OCI-LY1 (cell line): ENCODE results near the gene CAMTA2.

ENCODE experiments used
- H2AFZ ChIP-seq: fragments of 200-600 bp; sonication (generic), shearing (Covaris generic); 2 replicates; pipeline ENCODE4 v1.6.0; 2014; ENCODE audit warnings: antibody characterized with exemption, mild to moderate bottlenecking, low read length
- H3F3A ChIP-seq: fragments of 200-600 bp; sonication (generic), shearing (Covaris generic); 2 replicates; pipeline ENCODE4 v1.6.0; 2014; ENCODE audit warnings: mild to moderate bottlenecking, antibody characterized with exemption, low read length, moderate library complexity; ENCODE audit not compliant: insufficient read depth
- H3K27ac ChIP-seq: fragments of 200-600 bp; sonication (generic); 2 replicates; pipeline ENCODE4 v1.5.1; 2014; ENCODE audit warnings: low read length, mixed run types, mild to moderate bottlenecking, low read depth; ENCODE audit not compliant: poor library complexity, severe bottlenecking
- H3K27me3 ChIP-seq: fragments of 200-600 bp; sonication (generic); 2 replicates; pipeline ENCODE4 v1.6.0; 2014; ENCODE audit warnings: antibody characterized with exemption, mild to moderate bottlenecking, low read length, moderate library complexity; ENCODE audit not compliant: insufficient read depth
- H3K36me3 ChIP-seq: fragments of 200-600 bp; sonication (generic); 2 replicates; pipeline ENCODE4 v1.6.1; 2014; ENCODE audit warnings: mild to moderate bottlenecking, antibody characterized with exemption, low read length, moderate library complexity, mixed read lengths; ENCODE audit not compliant: insufficient read depth
- H3K4me1 ChIP-seq: fragments of 200-600 bp; sonication (generic); 2 replicates; pipeline ENCODE4 v1.5.1; 2014; ENCODE audit warnings: mild to moderate bottlenecking, low read length, moderate library complexity; ENCODE audit not compliant: insufficient read depth, severe bottlenecking
- H3K4me2 ChIP-seq: fragments of 200-600 bp; sonication (generic), shearing (Covaris generic); 2 replicates; pipeline ENCODE4 v1.6.1; 2014; ENCODE audit warnings: low read length
- H3K4me3 ChIP-seq: fragments of 200-600 bp; sonication (generic); 2 replicates; pipeline ENCODE4 v1.5.1; 2014; ENCODE audit warnings: low read length, low read depth, mild to moderate bottlenecking, mixed read lengths; ENCODE audit not compliant: poor library complexity, severe bottlenecking
- H3K79me2 ChIP-seq: fragments of 200-600 bp; shearing (Covaris generic); 2 replicates; pipeline ENCODE4 v1.6.1; 2016; ENCODE audit warnings: mixed run types, low read length, mixed read lengths; ENCODE audit not compliant: insufficient read depth
- H3K9ac ChIP-seq: fragments of 200-600 bp; sonication (generic), shearing (Covaris generic); 2 replicates; pipeline ENCODE4 v1.6.1; 2014; ENCODE audit warnings: mild to moderate bottlenecking, low read length, mixed read lengths
- H3K9me2 ChIP-seq: fragments of 200-600 bp; sonication (generic), shearing (Covaris generic); 2 replicates; pipeline ENCODE4 v1.6.1; 2014; ENCODE audit warnings: low read depth, mild to moderate bottlenecking, low read length, mixed read lengths
- H3K9me3 ChIP-seq: fragments of 200-600 bp; shearing (Covaris generic); 2 replicates; pipeline ENCODE4 v1.6.1; 2014; ENCODE audit warnings: low read length, mixed read lengths
- H4K20me1 ChIP-seq: fragments of 200-600 bp; sonication (generic), shearing (Covaris generic); 2 replicates; pipeline ENCODE4 v1.6.0; 2016; ENCODE audit warnings: mild to moderate bottlenecking, low read length; ENCODE audit not compliant: insufficient read depth
- EZH2 ChIP-seq: fragments of 200-600 bp; sonication (generic), shearing (Covaris generic); IDR thresholded peaks from 2 replicates; pipeline ENCODE4 v1.8.0; 2017; ENCODE audit warnings: borderline replicate concordance, mixed run types, mild to moderate bottlenecking, antibody characterized with exemption, low read length, moderate library complexity, mixed read lengths
- TF ChIP-seq, protein P1 (sequence below): fragments of 200-600 bp; sonication (generic), shearing (Covaris generic); IDR thresholded peaks from 2 replicates; pipeline ENCODE4 v1.5.1; 2017; ENCODE audit warnings: mild to moderate bottlenecking, antibody characterized with exemption, low read length, moderate library complexity, mixed read lengths

CAMTA2 gene

GRCh38 chr17:4945176-4945943 lies 42.1 kb downstream of the CAMTA2 start:
- peak overlapping the region; percentile 41; the same call in 1 of the 2 replicates for H3K9ac ChIP-seq
- H3K27ac ChIP-seq = peak overlapping the region; percentile 83
- H4K20me1 ChIP-seq = no peaks in the 10 kb centered on the region

GRCh38 chr17:4944554-4945175 lies 42.8 kb downstream of the CAMTA2 start:
- peaks cover 18% of the 10 kb centered on the region for H3F3A ChIP-seq
- H2AFZ ChIP-seq = no peak overlapping the region
- H3K27me3 ChIP-seq = no peaks in the 10 kb centered on the region
- peaks cover 72% of the 10 kb centered on the region for H3K36me3 ChIP-seq
- H4K20me1 ChIP-seq = no peaks in the 10 kb centered on the region
- peak overlapping the region; percentile 84 for H3K4me3 ChIP-seq
- TF ChIP-seq EZH2 = no peak
- TF ChIP-seq, protein P1, sequence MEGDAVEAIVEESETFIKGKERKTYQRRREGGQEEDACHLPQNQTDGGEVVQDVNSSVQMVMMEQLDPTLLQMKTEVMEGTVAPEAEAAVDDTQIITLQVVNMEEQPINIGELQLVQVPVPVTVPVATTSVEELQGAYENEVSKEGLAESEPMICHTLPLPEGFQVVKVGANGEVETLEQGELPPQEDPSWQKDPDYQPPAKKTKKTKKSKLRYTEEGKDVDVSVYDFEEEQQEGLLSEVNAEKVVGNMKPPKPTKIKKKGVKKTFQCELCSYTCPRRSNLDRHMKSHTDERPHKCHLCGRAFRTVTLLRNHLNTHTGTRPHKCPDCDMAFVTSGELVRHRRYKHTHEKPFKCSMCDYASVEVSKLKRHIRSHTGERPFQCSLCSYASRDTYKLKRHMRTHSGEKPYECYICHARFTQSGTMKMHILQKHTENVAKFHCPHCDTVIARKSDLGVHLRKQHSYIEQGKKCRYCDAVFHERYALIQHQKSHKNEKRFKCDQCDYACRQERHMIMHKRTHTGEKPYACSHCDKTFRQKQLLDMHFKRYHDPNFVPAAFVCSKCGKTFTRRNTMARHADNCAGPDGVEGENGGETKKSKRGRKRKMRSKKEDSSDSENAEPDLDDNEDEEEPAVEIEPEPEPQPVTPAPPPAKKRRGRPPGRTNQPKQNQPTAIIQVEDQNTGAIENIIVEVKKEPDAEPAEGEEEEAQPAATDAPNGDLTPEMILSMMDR = no peak
- peaks cover 62% of the 10 kb centered on the region for H3K4me1 ChIP-seq
- H3K9ac ChIP-seq = peak overlapping the region; percentile 41; the same call in 1 of the 2 replicates
- H3K9me2 ChIP-seq = no peaks in the 10 kb centered on the region
- peak overlapping the region; percentile 83 for H3K27ac ChIP-seq
- no peaks in the 10 kb centered on the region for H3K9me3 ChIP-seq
- H3K79me2 ChIP-seq = peaks cover 17% of the 10 kb centered on the region
- H3K4me2 ChIP-seq = peak overlapping the region; percentile 49

More at GRCh38 chr17:4945176-4945943, 42.1 kb downstream of the CAMTA2 start:
- peak overlapping the region; percentile 84 for H3K4me3 ChIP-seq
- no peaks in the 10 kb centered on the region for H3K27me3 ChIP-seq
- H3K4me2 ChIP-seq = peak overlapping the region; percentile 49
- no peaks in the 10 kb centered on the region for H3K9me2 ChIP-seq
- H3F3A ChIP-seq = peaks cover 18% of the 10 kb centered on the region
- H3K36me3 ChIP-seq = peaks cover 72% of the 10 kb centered on the region
- no peak for TF ChIP-seq EZH2
- TF ChIP-seq, protein P1 = no peak
- H3K4me1 ChIP-seq = peaks cover 68% of the 10 kb centered on the region
- H3K79me2 ChIP-seq = peaks cover 17% of the 10 kb centered on the region
- no peaks in the 10 kb centered on the region for H3K9me3 ChIP-seq
- no peak overlapping the region for H2AFZ ChIP-seq

DNA sequence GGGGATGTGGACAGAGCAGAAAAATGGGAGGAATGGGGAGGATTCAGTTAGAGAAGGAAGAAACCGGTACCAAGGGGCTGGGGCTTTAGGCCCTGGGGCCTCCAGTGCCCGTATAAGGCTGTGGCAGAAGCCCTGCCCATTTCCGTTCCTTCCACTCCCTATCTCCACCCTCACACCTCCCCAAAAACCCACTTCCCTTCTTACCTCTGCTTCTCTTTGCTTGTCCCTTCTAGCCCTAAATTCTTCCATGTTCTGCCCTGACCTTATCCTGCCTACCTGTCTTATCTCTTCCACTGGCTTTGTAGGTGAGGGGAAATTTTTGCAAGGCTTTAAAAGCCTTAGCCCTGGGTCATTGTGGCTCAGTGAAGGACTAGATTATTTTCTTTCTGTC lies 43.3 kb downstream of the CAMTA2 start:
- H3K36me3 ChIP-seq = peaks cover 72% of the 10 kb centered on the region
- no peak for TF ChIP-seq EZH2
- TF ChIP-seq, protein P1 = no peak
- H3F3A ChIP-seq = peaks cover 18% of the 10 kb centered on the region
- H3K4me1 ChIP-seq = peaks cover 61% of the 10 kb centered on the region
- peak overlapping the region; percentile 83 for H3K27ac ChIP-seq
- no peak overlapping the region for H2AFZ ChIP-seq
- H3K79me2 ChIP-seq = peaks cover 20% of the 10 kb centered on the region
- peak overlapping the region; percentile 84 for H3K4me3 ChIP-seq
- no peaks in the 10 kb centered on the region for H3K27me3 ChIP-seq
- H3K9ac ChIP-seq = peak overlapping the region; percentile 41; the same call in 1 of the 2 replicates
- H3K9me3 ChIP-seq = no peaks in the 10 kb centered on the region
- H4K20me1 ChIP-seq = no peaks in the 10 kb centered on the region
- H3K4me2 ChIP-seq = peak overlapping the region; percentile 49
- H3K9me2 ChIP-seq = no peaks in the 10 kb centered on the region
